Stimulated activated CD8-positive, alpha-beta memory T cell treated with anti-CD3 and anti-CD28 coated beads, Interleukin-2, amount 100 ng/mL, for 1 hour (primary cell): ENCODE measurements around the gene IMPG2.

Experiments used
- DNase-seq, 2 donors: peaks; one replicate each; pipeline ENCODE4 v3.0.0-alpha.2; 2020; ENCODE audit warnings: low read depth in 2 of 2

IMPG2 gene

DNA sequence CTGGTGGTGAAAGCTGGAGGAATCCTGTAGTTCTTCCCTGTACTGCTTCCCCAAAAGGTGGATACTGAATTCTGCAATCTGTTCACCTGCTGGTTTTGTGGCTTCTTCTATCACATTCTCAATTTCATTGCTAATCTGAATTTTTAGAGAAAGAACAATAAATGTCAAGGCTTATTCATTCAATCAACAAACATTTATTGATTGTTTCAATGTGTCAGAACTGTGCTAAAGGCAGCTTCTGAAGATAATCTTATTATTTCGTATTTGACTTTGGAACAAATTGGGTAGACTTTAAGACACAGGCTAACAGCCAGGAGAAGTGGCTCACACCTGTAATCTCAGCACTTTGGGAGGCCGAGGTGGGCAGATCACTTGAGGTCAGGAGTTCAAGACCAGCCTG lies 46.8 kb downstream of the IMPG2 start:
- no peak for DNase-seq

GRCh38 chr3:101273156-101273555 lies 47.2 kb downstream of the IMPG2 start:
- DNase-seq, result no peak

DNA sequence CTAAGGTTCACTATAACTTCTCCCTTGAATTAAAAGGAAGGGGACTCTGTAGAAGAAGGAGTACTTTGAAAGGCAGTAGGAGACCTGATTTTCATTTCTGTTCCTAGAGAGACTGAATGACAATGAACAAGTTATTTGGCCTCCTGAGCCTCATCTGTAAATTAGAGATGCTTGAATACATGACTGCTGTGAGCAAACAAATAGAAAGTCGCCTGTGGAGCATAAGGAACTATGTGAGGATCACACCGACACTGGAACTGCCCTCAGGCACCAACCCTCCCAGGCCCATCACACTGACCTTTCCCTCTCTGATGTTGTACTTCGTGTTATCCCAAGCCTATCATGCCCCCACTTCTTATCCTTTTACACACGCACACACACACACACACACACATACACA lies 48.6 kb downstream of the IMPG2 start:
- DNase-seq, result no peak

- DNase-seq, result no peak
Observed at GRCh38 chr3:101270149-101270548, 50.2 kb downstream of the IMPG2 start.

DNA sequence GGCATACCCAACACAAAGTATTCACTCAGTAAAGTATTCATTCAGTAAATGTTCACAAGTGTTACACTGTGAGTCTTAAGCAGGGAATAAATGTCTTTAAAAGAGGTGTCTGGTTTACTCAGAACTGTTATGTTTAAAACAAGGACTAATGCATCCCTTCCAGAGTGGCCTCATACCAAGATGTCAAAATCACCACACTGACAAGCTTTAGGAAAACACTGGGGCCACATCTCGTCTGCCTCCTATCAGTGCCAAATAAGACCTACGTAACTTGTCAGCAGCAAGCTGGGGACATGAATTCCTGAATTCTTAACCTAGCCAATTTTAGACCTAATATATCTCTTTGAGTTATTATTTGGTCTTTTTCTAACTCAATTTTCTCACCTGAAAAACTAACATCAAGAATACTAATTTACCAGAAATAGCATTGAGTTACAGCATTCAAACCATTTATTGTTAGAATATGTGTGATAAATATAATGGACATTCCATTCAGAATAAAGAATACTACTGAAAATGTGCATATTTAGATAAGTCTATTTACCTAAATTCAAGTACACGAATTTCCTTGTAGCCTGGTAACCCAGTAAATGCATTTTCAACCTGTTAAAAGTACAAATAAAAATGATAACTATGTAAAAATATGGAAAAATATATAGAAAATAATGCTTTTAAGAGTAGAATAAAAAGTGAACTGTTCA lies 51.3 kb downstream of the IMPG2 start:
- DNase-seq, result no peak

DNA sequence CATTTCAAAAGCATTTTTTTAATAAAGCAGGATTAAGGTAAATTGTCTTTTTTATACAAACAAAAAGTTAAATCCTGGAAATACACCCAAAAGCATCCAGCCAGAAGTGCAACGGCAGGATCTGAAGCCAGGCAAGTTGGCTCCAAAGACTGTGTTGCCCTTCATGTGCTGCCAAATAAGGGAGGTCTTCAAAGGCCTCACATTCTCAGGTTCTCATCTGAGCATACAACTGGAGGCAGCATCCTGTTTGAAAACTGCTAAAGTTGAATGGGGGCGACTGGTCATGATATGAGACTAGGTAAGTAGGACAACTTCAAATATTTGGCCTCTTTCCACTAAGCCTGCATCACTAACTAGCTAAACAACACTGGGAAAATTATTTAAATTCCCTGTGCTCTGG lies 52.2 kb downstream of the IMPG2 start:
- DNase-seq, result no peak

DNA sequence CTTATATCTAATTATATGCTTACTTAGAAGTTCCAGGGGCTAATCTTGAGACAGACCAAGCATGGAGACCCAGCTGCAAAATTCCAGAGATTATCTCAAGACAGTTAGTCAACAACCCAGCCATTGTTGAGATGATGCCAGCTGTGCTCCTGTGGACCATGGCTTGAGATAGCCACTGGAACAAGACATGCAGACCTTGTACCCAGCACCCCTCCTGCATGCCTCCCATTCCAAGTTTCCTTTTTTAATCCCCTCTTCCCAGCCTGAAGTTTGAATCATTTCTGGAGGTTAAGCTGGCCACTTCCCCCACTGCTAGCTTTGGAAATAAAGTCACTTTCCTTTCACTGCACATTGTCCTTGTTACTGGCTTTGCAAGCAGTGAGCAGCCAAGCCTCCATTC lies 53.8 kb downstream of the IMPG2 start:
- DNase-seq, result no peak

DNA sequence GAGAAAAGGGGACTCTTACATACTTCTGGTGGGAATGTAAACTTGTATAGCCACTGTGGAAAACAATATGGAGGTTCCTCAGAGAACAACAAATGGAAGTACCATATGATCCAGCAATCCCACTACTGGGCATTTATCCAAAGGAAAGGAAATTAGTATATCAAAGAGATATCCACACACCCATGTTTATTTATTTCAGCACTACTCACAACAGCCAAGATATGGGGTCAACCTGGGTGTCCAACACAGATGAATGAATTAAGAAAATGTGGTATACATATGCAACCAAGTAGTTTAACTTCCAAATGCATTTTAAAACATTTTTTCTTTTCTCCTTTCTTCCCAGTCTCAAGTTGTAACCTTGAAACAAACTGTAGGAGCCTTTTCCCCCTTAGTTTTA lies 54.3 kb downstream of the IMPG2 start:
- no peak for DNase-seq

GRCh38 chr3:101262393-101263240 lies 57.8 kb downstream of the IMPG2 start:
- DNase-seq, result no peak

- DNase-seq, result no peak
Observed at GRCh38 chr3:101261506-101261905, 58.9 kb downstream of the IMPG2 start.

- no peak for DNase-seq
Observed at GRCh38 chr3:101259485-101260341, 60.7 kb downstream of the IMPG2 start.

DNA sequence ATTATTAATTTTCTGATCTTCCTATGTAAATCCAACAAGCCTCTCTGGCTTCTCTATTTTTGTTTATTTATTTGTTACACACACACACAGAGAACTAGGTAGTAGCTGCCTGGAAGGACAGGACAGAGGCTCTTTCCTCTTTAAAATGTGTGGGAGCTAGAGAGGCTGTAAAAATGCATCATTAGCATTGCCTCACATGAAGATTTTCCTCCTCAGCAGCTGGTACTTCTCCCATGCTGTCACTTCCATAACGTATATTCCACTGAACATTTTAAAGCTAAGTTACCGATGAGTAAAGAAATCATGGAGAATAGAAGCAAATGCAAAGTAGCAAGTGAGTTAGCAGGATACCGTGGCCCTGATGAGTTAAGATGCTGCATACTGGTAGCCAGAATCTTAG lies 63.9 kb downstream of the IMPG2 start:
- no peak for DNase-seq

DNA sequence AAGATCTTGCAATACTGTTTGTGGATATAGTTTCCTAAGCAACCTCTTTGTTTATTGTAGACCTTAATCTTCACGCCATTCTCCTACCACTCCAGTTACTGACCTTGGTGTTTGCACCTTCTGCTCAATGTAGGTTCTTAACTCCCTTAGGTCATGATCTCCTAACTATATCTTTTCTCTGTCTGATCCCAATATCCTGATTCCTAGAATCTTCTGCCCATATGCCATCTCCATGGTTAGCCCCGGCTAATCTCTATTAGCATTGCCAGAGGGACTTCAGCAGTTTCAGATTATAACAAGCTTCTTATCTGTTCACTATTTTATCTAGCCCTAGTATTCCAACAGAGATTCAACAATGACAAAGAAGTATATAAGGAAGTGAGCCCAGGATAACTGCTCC lies 64.9 kb downstream of the IMPG2 start:
- DNase-seq, result no peak

DNA sequence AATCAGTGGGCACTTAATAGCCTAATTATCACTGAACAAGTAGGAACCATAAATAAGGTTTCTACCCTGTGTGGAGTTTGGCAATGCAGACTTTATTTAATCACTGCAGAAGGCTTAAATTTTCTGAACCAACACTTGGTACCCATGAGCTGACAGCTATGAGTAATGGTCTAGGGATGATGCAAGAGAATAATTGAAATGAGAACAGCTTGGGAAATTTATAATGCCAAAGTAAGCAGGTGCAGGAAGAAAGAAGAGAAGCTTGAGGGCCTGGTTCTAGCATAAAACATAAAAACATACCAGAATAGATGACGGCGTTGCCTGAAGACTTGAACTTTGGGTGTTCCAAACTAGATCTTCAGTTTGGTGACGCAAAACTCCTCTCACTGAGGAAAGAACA lies 67.0 kb downstream of the IMPG2 start:
- no peak for DNase-seq

DNA sequence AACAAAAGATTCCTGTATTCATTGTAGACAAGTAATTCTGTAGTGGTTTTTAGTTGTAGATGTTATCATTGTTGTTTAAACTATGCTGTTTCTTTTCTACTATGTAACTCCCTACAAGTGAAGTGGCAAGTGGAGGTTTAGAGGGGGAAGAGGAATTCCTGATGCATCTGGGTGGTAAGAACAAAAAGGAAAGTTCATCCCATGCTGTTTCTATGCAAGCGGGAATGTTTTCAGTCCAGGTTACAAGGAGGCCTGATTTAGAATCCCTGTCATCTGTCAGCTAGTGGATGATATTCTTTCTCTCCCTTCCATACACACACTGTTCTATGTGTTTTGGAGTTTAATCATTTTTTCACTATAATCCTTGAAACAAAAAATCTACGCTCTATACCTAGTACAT lies 67.4 kb downstream of the IMPG2 start:
- no peak for DNase-seq

DNA sequence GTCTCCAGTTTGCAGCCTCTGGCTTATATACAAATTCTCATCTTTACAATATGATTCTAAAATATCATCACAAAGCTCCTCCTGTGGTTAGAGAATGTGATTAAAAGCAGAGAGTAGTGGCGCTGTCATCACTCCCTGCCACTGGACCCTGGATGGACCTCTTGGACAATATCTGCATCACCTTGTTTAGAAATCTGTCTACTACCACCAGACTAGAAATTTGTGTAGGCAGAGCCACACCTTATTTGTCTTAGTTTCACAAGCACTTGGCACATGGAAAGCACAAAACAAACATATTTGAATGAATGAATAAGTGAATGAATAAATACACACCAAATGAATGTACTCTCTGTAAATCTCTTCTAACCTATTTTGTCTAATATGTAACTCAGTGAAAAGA lies 68.1 kb downstream of the IMPG2 start:
- no peak for DNase-seq

DNA sequence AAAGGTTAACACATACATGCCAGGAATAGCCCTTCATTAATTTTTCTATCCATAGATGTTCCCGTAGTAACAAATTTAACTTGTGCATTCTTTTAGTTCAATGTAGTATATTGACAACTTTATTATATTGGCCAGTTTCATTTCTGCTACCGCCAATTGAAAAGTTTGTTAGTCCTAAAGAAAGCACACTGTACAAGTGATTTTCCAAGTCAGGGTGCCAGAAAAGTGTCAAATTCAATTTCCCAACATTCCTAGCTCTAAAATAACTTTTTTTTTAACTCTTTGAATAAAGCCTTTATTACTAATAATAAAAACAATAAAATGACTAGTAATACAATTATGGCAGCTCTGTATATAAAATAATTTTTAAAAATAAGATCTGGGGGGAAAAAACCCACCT lies 68.9 kb downstream of the IMPG2 start:
- no peak for DNase-seq

DNA sequence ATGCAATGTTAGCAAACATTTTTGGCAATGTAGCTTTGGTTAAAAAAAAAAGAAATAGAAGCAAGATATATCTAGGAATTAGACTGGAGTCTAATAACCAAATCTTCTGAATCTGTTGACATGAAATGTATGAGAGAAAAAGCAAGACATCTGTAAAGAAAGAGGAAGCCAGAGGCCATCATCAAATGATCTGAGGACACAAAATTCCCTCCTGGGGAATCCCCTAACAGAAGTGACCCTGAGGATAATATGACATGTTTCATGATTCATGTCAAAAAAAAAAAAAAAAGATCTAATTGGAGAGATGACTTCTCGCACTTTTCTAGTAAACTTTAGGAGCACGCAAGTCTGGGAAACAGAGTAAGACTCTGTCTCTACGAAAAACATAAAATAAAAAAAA lies 70.9 kb downstream of the IMPG2 start:
- no peak for DNase-seq

DNA sequence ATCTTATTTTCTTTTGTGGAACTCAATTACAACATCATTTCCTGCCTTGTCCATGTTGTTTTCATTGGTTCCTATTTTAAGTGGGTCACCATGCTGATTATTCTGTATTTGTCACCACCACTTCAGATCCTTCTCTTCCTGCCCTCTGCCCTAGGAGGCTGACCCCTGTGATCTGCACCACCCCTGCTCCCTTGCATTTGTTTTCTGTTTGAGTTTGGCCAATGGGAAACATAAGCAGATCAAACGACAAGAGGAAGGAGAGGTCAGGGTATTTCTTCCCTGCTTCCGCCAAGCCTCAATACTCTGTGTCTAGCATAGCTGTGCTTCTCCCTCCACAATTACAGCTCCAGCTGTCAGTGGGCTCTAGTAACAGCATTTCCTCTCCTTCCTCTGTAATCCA lies 71.6 kb downstream of the IMPG2 start:
- DNase-seq, result no peak

GRCh38 chr3:101244212-101244575 lies 76.2 kb downstream of the IMPG2 start:
- no peak for DNase-seq

- DNase-seq, result no peak
Observed at GRCh38 chr3:101243285-101244211, 76.8 kb downstream of the IMPG2 start.
